HS-27A (cell line): ENCODE results near the gene MYH7.
"Not testable (repeated sequence)": the region's sequence is repeated elsewhere in the genome, so short reads cannot be mapped to it uniquely, and the experiment has no call there.

Source experiments
- DNase-seq: peaks from one replicate; pipeline ENCODE4 v3.0.0-alpha.2; 2012; ENCODE audit warnings: low read depth, missing footprints

Gene MYH7

GRCh38 chr14:23406725-23407355 is 28.6 kb downstream of the MYH7 start:
- DNase-seq = no peak

DNA sequence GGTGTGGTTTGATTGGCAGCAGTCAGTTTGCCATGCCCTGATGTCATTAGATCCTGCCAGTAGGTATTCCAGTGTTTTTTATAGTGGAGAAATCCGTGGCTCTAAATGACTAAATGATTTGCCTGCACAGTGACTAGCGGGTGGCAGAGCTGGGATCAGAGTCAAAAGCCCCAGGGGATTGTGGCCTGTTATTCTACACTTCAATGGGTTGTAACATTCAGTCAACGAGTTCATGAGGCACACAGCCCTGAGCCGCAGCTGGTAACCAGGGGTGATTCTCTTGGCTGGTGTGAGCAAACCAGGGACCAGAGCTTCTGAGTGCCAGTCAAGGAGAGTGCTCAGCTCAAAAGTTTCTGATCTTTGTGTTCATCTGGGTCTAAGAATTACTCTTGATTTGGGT is 29.2 kb downstream of the MYH7 start:
- no peak for DNase-seq

DNA sequence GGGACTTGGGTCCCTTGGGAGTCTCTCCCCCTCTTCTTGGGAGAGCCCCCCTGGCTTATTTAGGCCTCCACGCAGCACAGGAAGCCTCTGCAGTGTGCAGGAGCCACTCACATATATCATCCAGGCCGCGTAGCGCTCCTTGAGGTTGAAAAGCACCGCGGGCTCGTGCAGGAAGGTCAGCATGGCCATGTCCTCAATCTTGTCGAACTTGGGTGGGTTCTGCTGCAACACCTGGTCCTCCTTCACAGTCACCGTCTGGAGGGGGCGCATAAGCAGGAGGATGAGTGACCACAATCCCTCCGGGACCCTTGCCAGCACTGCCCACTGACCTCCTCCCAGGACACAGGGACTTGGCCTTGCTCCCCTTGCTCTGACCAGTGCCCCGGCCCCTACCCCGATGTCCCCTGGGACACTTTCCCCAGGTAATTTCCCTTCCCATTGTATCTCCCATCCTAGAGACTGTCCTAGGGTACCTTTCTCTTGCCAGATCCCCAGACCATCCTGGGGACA is 29.9 kb downstream of the MYH7 start:
- DNase-seq = no peak

- DNase-seq = no peak
These were observed 30.4 kb downstream of the MYH7 start for GRCh38 chr14:23405096-23405495.

DNA sequence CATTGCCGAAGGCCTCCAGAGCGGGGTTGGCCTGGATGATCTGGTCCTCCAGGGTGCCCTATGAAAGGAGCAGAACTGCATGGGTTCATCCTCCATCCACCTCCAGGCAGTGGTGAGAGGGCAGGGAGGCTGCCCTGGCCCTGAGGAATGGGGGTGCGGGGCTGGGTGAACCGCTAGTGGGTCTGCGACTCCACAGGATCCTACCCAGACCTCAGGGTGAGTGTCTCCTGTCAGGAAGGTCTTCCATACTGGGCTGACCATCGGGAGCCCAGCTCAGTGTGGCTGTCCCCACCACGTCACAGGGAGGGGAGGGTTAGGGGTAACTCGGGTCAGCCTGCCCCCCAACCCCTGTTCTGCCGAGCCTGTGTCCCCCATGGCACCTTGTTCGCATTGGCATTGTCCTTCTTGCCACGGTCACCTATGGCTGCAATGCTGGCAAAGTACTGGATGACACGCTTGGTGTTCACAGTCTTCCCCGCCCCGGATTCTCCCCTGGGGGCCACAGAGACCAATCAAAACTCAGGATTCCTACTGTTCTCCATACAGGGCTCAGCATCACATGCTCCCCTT is 31.0 kb downstream of the MYH7 start:
- no peak for DNase-seq

DNA sequence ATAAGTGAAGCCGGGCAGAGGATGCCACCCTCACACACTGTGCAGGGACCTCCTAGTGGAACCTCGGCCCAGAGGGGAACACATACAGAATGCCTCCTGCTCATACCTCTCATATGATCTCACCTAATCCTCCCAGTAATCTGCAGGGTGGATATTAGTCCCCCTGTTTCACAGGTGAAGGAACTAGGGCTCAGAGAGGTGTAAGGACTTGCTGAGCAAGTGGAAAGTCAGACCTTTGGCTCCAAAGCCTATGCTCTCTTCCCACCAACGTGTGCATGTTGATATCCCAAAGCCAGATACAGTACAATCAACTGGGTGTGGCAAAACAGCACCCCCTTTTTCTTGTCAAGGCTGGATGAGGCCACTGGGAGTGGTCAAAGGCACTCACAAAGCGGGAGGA is 31.6 kb downstream of the MYH7 start:
- DNase-seq = no peak

DNA sequence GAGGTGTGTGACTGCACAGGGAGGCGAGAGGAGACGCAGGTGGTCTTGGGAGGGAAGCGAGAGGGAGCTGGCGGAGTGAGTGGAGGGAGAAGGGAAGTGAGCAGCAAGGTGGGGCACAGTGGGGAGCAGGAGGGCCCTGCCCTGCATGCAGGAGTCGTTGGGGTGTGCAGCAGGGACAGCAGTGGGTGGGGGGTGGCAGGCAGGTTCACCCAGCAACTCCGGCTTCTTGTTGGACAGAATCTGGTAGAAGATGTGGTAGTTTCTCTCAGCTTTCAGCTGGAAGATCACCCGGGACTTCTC is 32.4 kb downstream of the MYH7 start:
- DNase-seq = no peak

GRCh38 chr14:23402296-23403138 is 32.9 kb downstream of the MYH7 start:
- no peak for DNase-seq

GRCh38 chr14:23401291-23401690 is 34.2 kb downstream of the MYH7 start:
- DNase-seq = no peak

- not testable (repeated sequence) for DNase-seq
These were observed 34.8 kb downstream of the MYH7 start for GRCh38 chr14:23400496-23401149.

GRCh38 chr14:23399591-23399990 is 35.9 kb downstream of the MYH7 start:
- no peak for DNase-seq

DNA sequence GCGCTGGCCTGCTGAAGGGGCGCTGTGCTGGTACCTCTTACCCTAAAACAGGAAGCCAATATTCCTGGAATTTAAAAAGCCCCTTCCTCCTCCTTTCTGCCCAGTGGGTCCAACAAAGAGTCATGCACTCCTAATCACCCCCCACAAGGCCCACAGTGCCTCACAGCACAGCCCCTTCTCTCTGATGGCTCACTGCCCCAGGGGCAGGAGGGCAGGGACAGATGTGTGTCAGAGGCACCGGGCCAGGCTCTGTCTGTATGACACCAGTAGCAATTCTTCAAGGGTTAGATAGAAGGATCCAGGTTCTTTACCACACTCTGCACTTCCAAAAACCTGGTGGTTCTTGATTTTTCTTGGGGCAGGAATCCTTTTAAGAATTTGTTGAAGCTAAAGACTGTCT is 36.3 kb downstream of the MYH7 start:
- no peak for DNase-seq

GRCh38 chr14:23398348-23398747 is 37.1 kb downstream of the MYH7 start:
- no peak for DNase-seq

- DNase-seq = no peak
These were observed 38.6 kb downstream of the MYH7 start for GRCh38 chr14:23396781-23397407.

GRCh38 chr14:23396126-23396525 is 39.3 kb downstream of the MYH7 start:
- no peak for DNase-seq

GRCh38 chr14:23392613-23393012 is 42.8 kb downstream of the MYH7 start:
- no peak for DNase-seq

DNA sequence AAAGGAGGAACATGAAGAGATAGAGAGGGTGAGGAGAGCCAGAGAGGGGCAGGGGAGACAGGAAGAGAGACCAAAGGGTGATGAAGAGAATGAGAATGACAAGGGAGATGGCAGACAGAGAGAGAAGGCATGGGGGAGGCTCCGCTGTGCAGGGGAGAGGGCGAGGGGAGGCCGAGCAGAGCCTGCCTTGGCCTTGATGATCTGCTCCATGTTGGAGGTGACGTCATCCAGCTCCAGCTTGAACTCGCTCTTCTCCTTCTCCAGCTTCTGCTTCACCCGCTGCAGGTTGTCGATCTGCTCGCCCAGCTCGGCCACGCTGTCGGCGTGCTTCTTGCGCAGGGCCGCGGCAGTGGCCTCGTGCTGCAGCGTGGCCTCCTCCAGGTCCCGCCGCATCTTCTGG is 45.6 kb downstream of the MYH7 start:
- not testable (repeated sequence) for DNase-seq

DNA sequence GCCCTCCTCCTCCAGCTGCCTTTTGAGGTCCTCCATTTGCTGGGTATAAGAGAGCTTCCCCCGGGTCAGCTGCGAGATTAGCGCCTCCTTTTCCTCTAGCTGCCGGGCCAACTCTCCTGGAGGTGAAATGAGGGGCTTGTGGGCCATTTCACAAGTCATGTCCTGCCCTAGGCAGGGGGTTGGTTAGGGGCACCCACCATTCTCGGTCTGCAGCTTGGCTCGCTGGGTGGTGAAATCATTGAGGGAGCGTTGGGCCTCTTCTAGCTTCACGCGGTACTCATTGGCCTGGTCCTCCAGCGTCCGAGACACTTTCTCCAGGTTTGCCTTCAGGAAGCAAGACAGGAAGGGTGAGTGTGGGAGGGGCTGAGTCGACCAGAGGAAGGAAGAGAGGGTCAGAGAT is 46.1 kb downstream of the MYH7 start:
- DNase-seq = no peak

- DNase-seq = no peak
These were observed 46.5 kb downstream of the MYH7 start for GRCh38 chr14:23388996-23389395.

DNA sequence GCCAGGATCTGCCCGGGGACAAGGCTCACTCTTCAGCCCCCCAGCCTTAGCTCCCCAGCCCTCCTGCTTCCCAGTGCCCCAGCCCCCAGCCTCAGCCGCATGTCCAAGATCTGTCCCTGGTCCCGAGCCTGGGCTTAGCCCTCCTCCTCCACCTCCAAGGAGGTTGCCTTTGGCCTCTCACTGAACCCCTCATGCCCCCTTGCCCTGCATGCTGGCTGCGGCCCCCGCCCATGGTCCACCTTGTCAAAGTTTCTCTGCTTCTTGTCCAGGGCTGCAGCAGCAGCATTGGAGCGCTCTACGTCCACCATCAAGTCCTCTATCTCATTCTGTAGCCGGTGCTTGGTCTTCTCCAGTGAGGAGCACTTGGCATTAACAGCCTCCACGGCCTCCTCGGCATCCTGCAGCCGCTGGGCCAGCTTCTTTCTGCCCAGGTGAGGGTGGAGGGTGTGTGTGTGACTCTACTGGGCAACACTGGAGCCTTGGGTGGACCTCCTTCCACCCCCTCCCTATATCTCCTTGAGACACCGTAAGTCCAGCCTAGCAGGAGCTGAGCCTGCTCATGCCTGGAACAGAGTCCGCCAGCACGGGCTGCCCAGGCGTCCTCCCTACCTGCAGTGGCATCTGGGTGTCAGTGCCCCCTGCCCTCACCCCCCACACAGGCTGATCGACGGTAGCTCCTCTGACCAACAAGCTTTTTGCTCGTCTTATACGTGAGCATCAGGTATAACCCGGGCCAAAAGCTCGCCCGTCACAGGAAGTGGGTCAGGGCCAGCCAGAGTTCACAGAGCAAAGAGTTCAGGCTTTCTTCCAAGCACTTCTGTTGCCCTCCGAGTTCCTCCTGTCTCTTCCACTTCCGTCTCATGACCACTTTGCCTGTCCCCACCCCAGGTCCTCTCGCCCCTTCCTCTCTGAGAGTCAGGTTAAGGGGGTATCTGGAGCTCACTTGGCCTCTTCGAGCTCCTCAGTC is 47.3 kb downstream of the MYH7 start:
- DNase-seq = no peak

DNA sequence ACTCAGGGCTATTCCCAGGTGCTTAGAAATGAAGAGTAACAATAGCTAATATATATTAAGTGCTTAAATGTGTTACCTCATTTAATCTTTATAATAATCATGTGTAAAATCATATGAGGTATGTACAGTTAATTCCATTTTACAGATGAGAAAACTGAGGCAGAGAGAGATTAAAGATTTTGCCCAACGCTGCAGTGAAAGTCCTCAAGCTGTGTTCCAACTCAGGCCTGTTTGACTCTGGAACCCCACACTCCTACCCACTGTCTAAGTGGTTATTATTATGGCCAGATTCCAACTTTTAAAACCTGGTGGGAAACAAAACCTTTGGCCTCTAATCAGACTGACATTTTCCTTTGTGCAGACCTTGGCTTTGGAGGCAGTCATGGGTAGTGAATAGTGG is 48.5 kb downstream of the MYH7 start:
- DNase-seq = no peak
